Skin of body (tissue), 2 donors: ENCODE results near the gene NEK9. TPM values are rescaled to one million over a fixed set of nuclear protein-coding genes. Genes with fewer than 3 reads are reported as not detected.
"Not testable (repeated sequence)": the region's sequence is repeated elsewhere in the genome, so short reads cannot be mapped to it uniquely, and the experiment has no call there.

Source experiments
- DNase-seq: peaks from one replicate; lab custom pipeline; 2025; lab: John Stamatoyannopoulos, UW
- total RNA-seq: library from RNA; depleted of rRNA; stranded (reverse); fragments of >200 nt; gene quantifications from one replicate; pipeline ENCODE4 v1.2.3, GENCODE V29; 2014

Gene NEK9
- total RNA-seq, 1 donor from 2014 or later: 53.5 TPM

DNA sequence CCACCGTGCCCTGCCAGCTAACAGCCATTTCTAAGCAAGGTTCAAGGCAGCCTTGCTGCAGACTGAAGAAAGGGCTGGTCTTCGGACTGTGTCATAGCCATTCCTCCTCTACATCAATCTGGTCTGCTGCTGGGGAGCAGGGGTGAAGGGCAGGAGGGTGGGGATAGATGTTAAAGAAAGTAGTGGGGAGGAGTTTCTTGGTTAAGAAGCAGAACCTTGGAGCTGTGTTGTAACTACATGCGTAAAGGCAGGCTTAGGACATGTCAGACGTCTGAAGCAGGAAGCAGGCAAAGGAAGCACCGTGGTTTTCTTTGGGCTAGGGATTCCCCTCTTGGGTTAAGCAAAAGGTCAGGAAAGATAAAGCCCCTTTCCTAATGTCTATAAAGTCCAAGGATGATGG lies 18.1 kb upstream of the NEK9 start:
- no peak for DNase-seq

DNA sequence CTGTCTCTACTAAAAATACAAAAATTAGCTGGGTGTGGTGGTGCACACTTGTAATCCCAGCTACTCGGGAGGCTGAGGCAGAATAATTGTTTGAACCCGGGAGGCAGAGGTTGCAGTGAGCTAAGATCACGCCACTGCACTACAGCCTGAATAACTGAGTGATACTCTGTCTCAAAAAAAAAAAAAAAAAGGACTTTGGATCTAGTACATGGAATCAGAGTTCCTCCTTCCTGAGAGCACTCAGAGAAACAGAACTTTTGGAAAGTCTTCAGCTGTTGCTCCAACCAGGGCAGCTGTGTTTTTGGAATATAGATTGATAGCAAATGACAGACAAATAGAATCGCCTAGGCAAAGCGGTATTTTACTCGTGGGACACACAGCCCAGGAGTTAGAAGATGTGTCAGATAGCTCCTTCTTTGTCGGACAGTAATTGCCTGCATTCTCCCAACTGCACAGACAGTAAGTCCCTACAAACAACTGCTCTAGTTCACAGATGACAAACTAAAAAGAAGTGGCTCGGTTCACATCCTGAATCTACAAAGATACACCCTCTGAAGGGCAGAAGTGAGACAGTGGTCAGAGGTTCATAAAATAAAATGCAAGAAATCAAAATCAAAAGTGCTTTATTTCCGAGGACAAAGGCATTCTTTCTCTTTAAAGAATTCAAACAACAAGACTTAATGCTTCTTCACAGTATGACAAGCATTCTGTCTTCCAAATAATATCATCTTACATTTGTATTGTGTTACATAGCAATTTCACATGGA lies 17.1 kb upstream of the NEK9 start:
- DNase-seq: no peak

DNA sequence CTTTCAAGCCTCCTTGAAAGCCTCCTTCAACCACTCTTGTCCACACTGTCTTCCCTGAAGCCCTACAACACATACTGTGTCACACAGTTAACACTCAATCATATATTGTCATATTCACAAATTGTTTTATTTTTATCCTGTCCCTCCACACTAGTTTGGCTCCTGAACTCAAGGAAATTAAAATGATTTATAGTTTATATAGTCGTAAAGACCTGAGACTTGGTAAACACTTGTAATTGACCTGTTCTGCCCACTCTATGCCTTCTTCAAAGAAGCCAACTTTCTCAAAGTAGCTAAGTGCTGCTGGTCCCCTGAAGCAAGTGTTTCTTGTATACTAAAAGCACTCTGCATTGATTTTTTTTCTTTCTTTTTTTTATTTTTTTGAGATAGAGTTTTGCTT lies 15.6 kb upstream of the NEK9 start:
- DNase-seq: no peak

DNA sequence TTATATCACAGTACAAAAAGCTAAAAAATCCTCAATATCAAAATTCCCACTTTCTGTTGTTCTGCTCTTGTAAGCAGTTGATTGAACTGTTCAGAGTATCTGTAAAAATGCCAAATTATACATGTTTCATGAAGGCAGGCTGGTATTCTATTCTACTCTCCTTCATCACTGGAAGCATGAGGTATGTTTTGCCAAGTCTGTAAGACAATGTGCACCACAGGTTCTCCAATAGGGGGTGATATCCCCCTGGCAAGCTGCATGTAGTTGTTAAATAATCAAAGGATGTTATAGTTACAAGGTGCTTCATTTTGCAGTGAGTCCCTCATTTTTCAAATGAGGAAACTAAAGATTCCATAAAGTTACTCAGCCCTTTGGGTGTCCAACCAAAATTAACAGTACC lies 15.1 kb upstream of the NEK9 start:
- no peak for DNase-seq

DNA sequence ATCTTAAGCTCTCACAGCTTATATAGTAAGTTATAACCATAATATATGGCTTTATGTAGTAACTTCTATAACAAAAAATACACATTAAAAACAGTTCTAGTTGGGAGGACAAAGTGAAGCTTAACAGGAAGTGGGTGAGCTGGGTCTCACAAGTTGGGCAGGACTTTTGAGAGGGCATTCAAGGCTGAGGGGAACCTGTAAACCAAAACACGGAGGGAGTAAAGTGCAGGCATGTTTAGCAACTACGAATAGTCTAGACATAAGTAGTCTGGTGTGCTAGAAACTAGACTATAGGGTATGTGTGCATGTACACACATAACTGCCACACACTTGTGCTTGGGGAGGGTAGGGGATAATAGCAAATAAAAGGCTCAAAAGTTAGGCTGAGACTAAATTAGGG lies 14.2 kb upstream of the NEK9 start:
- DNase-seq: no peak

DNA sequence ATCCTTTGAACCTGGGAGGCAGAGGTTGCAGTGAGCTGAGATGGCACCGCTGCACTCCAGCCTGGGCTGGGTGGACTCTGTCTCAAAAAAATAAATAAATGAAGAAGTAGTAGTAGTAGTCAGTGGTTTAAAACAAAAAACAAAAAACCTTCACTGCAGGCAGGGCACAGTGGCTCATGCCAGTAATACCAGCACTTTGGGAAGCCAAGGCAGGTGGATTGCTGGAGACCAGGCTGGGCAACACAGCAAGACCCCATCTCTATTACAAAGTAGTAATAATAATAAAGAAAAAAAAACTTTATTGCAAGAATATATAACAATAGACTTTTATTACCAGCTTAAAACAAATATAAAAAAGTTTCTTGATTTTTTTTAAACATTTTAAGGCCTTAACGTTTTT lies 13.8 kb upstream of the NEK9 start:
- DNase-seq: no peak

DNA sequence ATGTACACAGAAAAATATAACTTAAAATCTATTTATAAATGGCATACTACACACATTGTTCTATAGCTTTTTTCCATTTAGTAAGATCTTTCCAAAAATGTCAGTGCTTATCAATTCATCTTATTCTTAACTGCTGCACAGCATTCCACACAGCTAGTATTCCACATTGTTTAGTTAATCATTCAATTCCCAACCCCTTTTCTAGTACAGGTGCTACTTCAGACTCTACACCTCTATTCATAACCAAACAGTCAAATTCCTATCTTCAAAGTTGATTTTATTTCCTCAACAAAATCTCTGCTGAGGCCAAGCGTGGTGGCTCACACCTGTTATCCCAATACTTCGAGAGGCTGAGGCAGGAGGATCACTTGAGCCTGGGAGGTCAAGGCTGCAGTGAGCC lies 12.3 kb upstream of the NEK9 start:
- DNase-seq: no peak

DNA sequence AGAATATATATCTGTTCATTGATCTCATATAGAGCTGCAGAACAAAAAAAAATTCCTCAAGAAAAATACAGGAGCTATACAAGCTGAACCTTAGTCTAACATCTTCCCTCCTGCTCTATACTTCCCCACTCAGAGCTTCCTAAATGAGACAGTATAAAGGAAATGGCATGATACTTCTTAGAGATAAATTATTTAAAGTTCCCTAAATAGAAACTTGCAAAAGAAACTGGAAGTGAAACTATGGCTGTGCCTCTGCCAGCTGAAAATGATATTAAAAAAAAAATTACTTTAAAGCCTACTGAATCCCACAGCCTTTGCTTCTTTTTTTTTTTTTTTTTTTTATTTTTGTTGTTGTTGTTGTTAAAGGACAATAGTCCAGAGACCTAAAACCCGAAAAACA lies 11.6 kb upstream of the NEK9 start:
- DNase-seq: no peak

DNA sequence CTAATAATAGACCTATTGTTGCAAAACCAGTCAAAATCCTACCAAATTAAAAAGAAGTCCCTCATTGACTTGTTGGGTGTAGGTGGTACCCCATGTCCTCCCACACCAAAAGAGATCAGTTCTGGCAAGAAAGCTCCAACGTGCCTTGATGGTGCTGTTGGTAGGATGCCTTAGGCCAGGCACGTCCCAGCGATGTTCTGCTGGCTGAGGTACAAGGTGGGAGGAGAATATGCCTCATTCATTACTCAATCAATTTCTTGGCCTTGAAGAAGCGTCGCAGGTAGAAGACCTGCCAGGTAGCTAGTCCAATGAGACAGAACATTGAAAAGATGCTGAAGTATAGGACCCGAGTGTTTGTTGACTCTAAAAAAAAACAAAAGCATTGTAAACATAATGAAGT lies 7.8 kb upstream of the NEK9 start:
- no peak for DNase-seq

DNA sequence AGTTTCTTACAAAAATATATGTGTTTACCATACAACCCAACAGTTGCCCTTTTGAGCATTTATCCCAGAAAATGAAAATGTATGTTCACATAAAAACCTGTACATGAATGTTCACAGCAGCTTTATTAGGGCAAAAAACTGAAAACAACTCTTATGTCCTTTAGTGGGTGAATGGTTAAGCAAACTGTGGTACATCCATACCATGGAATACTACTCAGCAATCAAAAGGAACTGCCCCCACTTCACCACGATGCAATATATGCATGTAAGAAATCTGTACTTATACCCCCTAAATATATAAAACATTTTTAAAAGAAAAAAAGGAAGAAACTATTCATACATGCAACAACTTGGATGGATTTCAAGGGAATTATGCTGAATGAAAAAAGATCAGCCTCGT lies 6.7 kb upstream of the NEK9 start:
- DNase-seq: no peak

DNA sequence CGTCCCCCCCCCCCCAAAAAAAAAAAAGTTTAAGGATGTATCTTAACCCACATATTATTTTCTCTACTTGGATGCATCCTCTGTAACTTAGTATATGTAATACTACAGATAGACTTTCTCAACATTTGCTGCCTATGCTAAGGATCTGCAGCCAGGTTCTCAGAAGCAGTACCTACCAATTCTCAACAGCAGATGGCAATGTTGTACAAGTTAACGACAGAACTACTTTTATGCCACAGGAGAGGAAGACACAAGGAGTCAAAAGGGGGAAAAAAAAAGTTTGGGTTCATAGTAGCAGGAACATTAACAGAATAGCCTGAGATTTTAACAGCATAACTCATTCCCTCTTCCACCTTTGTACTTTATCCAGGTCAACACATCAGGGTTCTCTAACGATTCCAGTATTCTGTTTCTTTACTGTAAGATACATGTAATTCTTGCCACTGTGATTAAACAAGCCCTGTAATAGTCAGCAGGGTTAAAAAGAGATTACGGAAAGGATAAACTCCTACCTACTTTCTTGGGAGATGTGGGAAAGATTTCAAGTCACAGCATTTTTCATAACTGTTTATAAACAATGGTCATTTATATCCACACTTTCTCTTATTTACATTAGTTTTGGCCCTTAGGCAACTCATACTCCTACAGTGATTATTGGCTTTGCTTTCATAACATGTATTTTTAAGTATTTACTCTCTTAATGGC lies 5.7 kb upstream of the NEK9 start:
- peak; percentile 76 for DNase-seq

DNA sequence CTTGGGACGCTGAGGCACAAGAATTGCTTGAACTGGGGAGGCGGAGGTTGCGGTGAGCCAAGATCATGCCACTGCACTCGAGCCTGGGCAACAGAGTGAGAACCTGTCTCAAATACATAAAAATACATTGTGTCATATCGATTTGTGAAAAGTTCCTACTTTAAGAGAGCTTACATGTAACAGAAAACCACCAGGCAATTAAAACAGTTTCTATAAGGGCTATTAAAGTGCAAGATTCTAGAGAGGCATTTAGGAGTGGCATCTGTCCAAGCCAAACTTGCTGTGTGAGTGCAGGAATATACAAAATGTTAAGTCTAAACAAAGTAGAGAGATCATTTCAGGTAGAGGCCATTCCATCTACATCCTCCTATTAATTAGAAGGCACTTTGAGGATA lies 1.7 kb upstream of the NEK9 start:
- no peak for DNase-seq

DNA sequence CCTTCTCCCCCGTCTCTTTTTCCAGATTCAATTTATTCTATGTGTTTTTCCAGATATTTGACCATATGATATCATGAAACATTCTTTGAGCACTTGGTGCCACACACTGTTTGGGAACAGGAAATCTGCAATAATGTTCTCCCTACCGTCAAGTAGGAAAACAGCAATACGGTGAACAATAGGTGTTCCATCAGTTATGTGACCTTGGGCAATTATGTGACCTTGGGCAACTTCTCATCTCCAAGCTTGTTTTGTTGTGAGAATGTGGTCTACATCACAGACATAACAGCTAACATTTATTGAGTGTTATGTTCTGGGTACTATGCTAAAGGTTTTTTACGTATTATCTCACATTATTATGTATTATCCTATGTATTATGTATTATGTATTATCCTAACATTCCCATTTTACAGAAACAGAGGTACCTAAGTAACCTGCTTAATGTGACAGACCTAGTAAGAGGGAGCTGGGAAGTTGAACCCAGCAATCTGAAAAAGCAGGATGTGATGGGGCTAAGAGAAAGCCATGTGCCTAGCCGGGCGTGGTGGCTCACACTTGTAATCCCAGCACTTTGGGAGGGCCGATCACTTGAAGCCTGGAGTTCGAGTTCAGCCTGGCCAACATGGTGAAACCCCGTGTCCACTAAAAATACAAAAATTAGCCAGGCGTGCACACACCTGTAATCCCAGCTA lies 1.2 kb upstream of the NEK9 start:
- no peak for DNase-seq

DNA sequence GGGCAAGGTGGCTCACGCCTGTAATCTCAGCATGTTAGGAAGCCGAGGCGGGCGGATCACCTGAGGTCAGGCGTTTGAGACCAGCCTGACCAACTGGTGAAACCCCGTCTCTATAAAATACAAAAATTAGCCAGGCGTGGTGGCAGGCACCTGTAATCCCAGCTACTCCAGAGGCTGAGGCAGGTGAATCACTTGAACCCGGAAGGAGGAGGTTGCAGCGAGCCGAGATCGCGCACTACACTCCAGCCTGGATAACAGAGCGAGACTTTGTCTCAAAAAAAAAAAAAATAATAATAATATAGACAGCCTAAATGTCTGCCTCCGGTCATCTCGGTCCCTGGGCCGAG lies 599 bp upstream of the NEK9 start:
- not testable (repeated sequence) for DNase-seq

DNA sequence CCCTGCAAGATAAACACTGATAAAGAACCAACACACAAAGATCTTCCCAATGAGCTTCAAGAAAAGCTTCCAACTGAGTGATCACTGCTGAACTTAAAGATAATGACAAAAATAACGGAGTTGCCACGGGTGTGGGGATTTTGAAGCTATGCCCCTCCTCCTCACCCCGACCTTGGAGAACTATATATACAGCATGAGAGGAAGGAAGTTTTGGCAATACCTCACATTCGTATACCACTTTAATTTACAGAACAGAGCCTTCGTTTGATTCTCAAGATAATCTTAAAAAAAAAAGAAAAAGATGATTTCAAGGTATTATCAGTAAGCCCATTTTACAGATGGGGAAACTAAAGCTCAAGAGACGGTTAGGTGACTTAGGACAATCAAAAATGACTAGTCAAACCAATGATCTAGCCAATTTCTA lies 715 bp downstream of the NEK9 start:
- DNase-seq: no peak

DNA sequence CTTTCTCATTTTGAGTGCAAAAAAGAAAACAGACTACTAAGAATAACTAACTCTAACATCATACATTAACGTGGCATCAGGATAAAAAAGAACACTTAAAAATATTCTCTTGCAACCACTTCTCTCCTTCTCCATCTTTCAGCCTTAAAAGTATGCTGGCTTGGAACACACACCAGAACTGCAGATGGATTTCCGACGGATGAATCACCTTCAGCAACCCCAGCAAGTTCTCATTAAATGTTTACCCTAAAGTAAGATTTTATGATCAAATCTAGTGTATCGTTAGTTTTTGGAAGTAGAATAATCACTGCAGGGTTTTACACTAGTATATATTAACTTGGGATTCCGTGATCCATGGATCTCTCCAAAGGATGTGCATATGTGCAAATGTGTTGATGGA lies 1.2 kb downstream of the NEK9 start:
- no peak for DNase-seq

DNA sequence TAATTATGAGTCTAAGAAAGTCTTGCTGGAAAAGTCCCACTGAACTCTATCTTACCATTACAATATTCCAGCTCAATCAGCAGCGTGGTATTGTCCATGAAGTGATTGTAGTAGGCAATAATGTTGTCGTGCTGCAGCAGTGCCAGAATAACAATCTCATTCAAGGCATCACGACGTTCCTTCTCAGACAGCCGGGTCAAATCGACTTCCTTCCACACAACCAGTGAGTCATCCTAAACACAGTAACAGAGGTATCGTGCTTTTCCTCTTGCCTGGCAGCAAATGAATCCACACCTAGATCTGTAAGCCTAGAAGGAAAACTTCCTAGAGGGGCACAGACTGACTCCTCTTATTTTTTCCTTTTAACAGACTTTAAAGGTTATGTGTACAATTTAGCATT lies 2.9 kb downstream of the NEK9 start:
- DNase-seq: peak; percentile 18

DNA sequence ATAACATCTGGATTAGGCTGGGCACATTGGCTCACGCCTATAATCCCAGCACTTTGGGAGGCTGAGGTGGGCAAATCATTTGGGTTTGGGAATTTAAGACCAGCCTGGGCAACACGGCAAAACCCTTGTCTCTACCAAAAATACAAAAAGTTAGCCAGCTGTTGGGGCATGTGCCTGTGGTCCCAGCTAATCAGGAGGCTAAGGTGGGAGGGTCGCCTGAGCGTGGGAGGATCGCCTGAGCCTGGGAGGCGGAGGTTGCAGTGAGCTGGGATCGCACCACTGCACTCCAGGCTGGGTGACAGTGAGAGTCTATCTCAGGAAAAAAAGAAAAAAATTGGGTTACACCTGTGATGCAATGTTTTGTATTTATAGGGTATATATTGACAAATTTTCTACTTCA lies 5.3 kb downstream of the NEK9 start:
- DNase-seq: no peak

DNA sequence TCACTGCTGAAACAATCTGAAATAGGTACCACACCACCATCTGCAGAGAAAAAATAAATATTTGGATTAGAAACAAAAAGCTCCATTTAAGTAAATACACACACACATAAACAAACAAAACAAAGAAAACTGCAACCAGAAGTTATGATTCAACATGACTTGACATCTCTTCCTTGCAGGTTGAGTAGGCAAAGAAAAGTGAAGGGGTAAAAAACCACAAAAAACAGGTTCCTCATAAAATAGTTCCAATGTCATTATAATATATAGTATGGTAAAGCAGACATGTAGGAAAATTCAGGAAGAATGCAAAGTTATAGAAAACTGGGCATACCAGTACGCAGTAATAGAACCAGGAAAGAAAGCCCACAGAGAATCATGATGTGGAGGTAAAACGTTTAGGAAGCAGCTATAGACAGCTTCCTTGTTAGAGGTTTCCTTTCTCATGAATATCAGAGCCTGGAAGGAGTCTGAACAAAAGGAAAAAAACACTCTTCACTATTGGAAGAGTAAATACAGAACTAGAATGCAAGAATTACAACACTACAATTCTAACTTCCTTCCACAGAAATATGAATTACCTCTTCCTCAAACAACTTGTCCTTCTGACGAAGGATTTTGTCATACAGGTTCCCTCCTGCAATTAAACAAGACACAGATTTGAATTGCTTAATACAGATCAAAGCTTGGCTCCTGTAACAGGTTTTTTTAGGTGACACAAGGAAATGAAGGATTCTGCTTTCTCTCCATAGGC lies 6.1 kb downstream of the NEK9 start:
- DNase-seq: no peak

DNA sequence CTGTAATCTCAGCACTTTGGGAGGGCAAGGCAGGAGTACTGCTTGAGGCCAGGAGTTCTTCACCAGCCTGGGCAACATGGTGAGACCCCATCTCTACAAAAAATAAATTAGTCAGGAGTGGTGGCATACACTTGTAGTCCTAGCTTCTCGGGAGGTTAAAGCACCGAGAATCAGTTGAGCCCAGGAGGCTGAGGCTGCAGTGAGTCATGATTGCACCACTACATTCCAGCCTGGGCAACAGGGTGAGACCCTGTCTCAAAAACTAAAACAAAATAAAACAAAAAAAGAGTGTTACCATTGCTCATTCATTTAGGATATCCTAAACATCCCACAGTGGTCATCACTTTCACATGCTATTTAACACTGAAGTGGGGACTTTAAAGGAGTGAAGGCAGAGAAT lies 7.8 kb downstream of the NEK9 start:
- no peak for DNase-seq

DNA sequence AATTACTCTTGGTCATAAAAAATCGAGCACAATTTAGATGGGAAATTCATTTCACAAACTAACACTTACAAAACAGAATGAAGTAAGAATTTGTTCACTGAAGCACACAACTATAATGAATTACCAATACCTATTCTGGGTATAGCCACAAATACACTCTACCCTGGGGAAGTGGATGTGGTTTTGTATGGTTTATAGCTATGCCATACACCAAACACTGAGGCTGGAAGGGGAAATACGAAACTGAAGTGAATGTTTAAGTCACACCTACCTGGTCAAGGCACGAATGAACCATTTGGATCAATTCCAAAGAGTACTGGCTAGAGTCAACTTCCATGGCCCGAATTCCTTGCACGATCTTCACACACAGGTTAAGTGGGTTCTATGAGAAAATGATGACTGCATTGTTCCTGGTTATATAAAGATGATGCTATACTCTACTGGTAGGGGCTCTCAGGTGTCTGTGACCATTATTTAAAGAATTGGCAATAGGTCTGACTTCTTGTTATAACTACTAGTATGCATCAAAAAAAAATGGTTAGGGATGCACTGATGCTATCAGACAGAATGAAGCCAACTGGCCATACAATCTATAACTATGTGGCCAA lies 12.8 kb downstream of the NEK9 start:
- DNase-seq: no peak

DNA sequence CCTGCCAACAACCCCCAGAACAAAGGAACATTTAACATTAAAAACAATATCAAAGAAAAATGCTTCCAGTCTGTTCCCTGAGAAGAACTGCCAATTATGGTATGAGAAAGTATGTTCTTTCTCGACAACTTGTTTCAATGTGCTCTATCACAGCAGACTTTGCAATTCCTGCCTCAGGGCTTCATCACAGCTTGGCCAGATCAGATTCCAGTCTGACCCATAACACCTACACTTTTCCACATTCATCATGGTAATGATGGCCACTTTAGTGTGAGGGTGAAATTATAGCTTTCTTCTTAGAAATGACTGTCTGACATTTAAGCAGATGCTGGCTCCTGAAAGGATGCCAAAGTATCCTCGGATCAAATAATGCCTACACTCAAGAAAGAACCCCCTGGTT lies 17.0 kb downstream of the NEK9 start:
- no peak for DNase-seq
